Spleen (tissue), 11 donors: ENCODE data around the gene UFC1. TPM values are rescaled to one million over a fixed set of nuclear protein-coding genes. Genes with fewer than 3 reads are reported as not detected.

ENCODE experiments used
- DNase-seq: peaks from one replicate; pipeline ENCODE4 v3.0.0-alpha.2; 2020
- H3K27ac ChIP-seq, 8 donors: fragments of 200-600 bp; sonication (generic) in 7 of 8; 1 replicate in 4 of 8; 2 replicates in 4 of 8; pipeline versions ENCODE4 v1.5.0 to v1.8.0; 2016 to 2021; ENCODE audit warnings: inconsistent platforms in 4 of 8, mild to moderate bottlenecking in 4 of 8, moderate library complexity in 1 of 8
- H3K27me3 ChIP-seq, 7 donors: fragments of 200-600 bp; sonication (generic) in 6 of 7; replicated peaks in 1 of 7; 1 replicate in 4 of 7; 2 replicates in 3 of 7; pipeline versions ENCODE4 v1.5.0 to v1.8.0; 2016 to 2021; ENCODE audit warnings: inconsistent platforms in 3 of 7, mild to moderate bottlenecking in 1 of 7
- H3K36me3 ChIP-seq, 6 donors: fragments of 200-600 bp; sonication (generic) in 5 of 6; 1 replicate in 4 of 6; 2 replicates in 2 of 6; pipeline versions ENCODE4 v1.5.0 to v1.8.0; 2016 to 2021; ENCODE audit warnings: inconsistent platforms in 2 of 6
- H3K4me1 ChIP-seq, 6 donors: fragments of 200-600 bp; sonication (generic) in 5 of 6; 1 replicate in 3 of 6; 2 replicates in 3 of 6; pipeline versions ENCODE4 v1.5.0 to v1.8.0; 2016 to 2021; ENCODE audit warnings: inconsistent platforms in 3 of 6
- H3K4me3 ChIP-seq, 8 donors: fragments of 200-600 bp; sonication (generic) in 7 of 8; 1 replicate in 4 of 8; 2 replicates in 4 of 8; pipeline versions ENCODE4 v1.5.0 to v1.8.0; 2016 to 2021; ENCODE audit warnings: inconsistent platforms in 4 of 8, mild to moderate bottlenecking in 4 of 8, moderate library complexity in 2 of 8
- H3K9me3 ChIP-seq, 8 donors: fragments of 200-600 bp; sonication (generic) in 7 of 8; 1 replicate in 4 of 8; 2 replicates in 4 of 8; pipeline versions ENCODE4 v1.5.0 to v1.8.0; 2016 to 2021; ENCODE audit warnings: inconsistent platforms in 4 of 8
- CTCF ChIP-seq, 11 experiments: fragments of 200-600 bp in 7 of 11; fragments of 450-650 bp in 4 of 11; sonication (generic) in 4 of 11; IDR thresholded peaks in 8 of 11; conservative IDR thresholded peaks in 3 of 11; 1 replicate in 7 of 11; 2 replicates in 4 of 11; pipeline versions ENCODE4 v1.4.0 to v1.8.0; 2016 to 2021; ENCODE audit warnings: antibody characterized with exemption in 11 of 11, inconsistent platforms in 4 of 11, mild to moderate bottlenecking in 1 of 11
- POLR2A ChIP-seq, 3 donors: fragments of 450-650 bp; IDR thresholded peaks; one replicate each; pipeline ENCODE4 v1.5.1; 2017; ENCODE audit warnings: antibody characterized with exemption in 3 of 3, mild to moderate bottlenecking in 1 of 3
- POLR2AphosphoS5 ChIP-seq, 3 donors: sonication (generic); formaldehyde crosslinking; IDR thresholded peaks; one replicate each; pipeline ENCODE4 v1.5.1; 2017; ENCODE audit warnings: antibody characterized with exemption in 3 of 3
- WGBS, 5 donors: extraction: QIAGEN DNeasy Blood & Tissue Kit in 3 of 5; methylation state at CpG; one replicate each; pipeline versions ENCODE4 v1.1.5 to v1.1.7; 2013 to 2018; 5-methylcytosine and 5-hydroxymethylcytosine counted together
- intact Hi-C: fragments of 100-400 bp; cut with DNase I; formaldehyde crosslinking; loops from one replicate; pipeline ENCODE4 v1.15.0; 2023; ENCODE audit warnings: low total_unique reads
- polyA plus RNA-seq, 3 donors: library from polyadenylated mRNA; stranded (reverse); fragments of 200-250 nt; gene quantifications; one replicate each; pipeline ENCODE4 v1.2.1, GENCODE V29; 2013
- total RNA-seq, 7 donors: library from RNA; depleted of rRNA in 3 of 7; stranded (reverse); fragments of >200 nt in 3 of 7; fragmentation: NEBNext Ultra II Directional in 4 of 7; extraction: Animal tissue kit (Norgen Biotek cat#: 25700) in 4 of 7; gene quantifications; one replicate each; pipeline versions ENCODE4 v1.1.0 to v1.2.1, GENCODE V29; 2016 to 2021
- donor health status: healthy with polysubstance abuse.
- donor health status: DM: no; HTN: no; CAD: no; lungs with moderate emphysema.
- donor health status: DM: no; HTN: no; CAD: no.
- donor health status: Bipolar disorder and iron deficiency.
- donor health status: healthy.
- donor health status: DM: no; HTN: no; CAD: no.
- donor health status: DM: yes; HTN: yes; CAD: no.

The UFC1 gene
- total and polyA plus RNA-seq, 10 donors = 62.8 to 130 (median 74.7) TPM

GRCh38 chr1:161117759-161118581 is 35.8 kb upstream of the UFC1 start, which contains the start of the genes NIT1 and PFDN2:
Gene NIT1, plus strand, starts transcription at chr1:161118105. Its CDS starts 72 bp downstream, at chr1:161118177.
Gene PFDN2, minus strand, starts transcription at chr1:161118037. Its CDS starts 11 bp downstream, at chr1:161118026.
- H3K27ac ChIP-seq = peak within 1 kb of the TSS; percentile 86 to 98 (median 94)
- 0 to 1% (median 0%) methylated on average over 45 to 58 of the region's 58 CpGs for WGBS, 5 donors
- TF ChIP-seq CTCF (IDR thresholded peaks at IDR 0.05 in 8 of 11, conservative IDR thresholded peaks at IDR 0.05 in 3 of 11) = peak in 3 of 11 experiments; percentile 8 to 41 (median 16)
- TF ChIP-seq POLR2A (IDR thresholded peaks at IDR 0.05) = peak; percentile 64 to 77 (median 65)
- TF ChIP-seq POLR2AphosphoS5 (IDR thresholded peaks at IDR 0.05) = peak; percentile 98 to 100 (median 99)
- DNase-seq = peak; percentile 97
- H3K36me3 ChIP-seq = peaks cover 0 to 51% (median 28%) of the 10 kb centered on the region in 6 donors
- H3K27me3 ChIP-seq = no peaks in the 10 kb centered on the region
- H3K4me3 ChIP-seq = peak within 1 kb of the TSS; percentile 86 to 100 (median 98)
- intact Hi-C loops = no loop called here
- peaks cover 47 to 94% (median 88%) of the 10 kb centered on the region in 6 donors for H3K4me1 ChIP-seq
- H3K9me3 ChIP-seq = no peaks in the 10 kb centered on the region

GRCh38 chr1:161119092-161119903 is 34.5 kb upstream of the UFC1 start:
- H3K27me3 ChIP-seq = no peaks in the 10 kb centered on the region
- 52 to 65% (median 56%) methylated on average over 9 to 10 of the region's 10 CpGs for WGBS, 5 donors
- peak overlapping the region in 4 of 8 donors; percentile 86 to 99 (median 97) for H3K4me3 ChIP-seq
- intact Hi-C loops = no loop called here
- TF ChIP-seq POLR2AphosphoS5 (IDR thresholded peaks at IDR 0.05) = peak in 2 of 3 donors; percentile 43 to 52
- TF ChIP-seq CTCF (IDR thresholded peaks at IDR 0.05 in 8 of 11, conservative IDR thresholded peaks at IDR 0.05 in 3 of 11) = peak in 8 of 11 experiments; percentile 5 to 47 (median 40)
- no peak for TF ChIP-seq POLR2A (IDR thresholded peaks at IDR 0.05)
- peak overlapping the region; percentile 42 to 98 (median 94) for H3K27ac ChIP-seq
- no peaks in the 10 kb centered on the region for H3K9me3 ChIP-seq
- peaks cover 36 to 94% (median 75%) of the 10 kb centered on the region in 6 donors for H3K4me1 ChIP-seq
- no peak for DNase-seq
- H3K36me3 ChIP-seq = peaks cover 0 to 64% (median 42%) of the 10 kb centered on the region in 6 donors

GRCh38 chr1:161121042-161121650 is 32.6 kb upstream of the UFC1 start:
- H3K9me3 ChIP-seq = no peaks in the 10 kb centered on the region
- 76 to 95% (median 89%) methylated on average over 3 of the region's 3 CpGs for WGBS, 5 donors
- peak in 1 of 3 donors; percentile 10 for TF ChIP-seq POLR2AphosphoS5 (IDR thresholded peaks at IDR 0.05)
- TF ChIP-seq POLR2A (IDR thresholded peaks at IDR 0.05) = no peak
- H3K4me3 ChIP-seq = no peak overlapping the region
- peaks cover 0 to 70% (median 59%) of the 10 kb centered on the region in 6 donors for H3K36me3 ChIP-seq
- H3K27ac ChIP-seq = peak overlapping the region in 4 of 8 donors; percentile 43 to 98 (median 96)
- intact Hi-C loops = no loop called here
- H3K27me3 ChIP-seq = no peaks in the 10 kb centered on the region
- no peak for DNase-seq
- peaks cover 25 to 93% (median 58%) of the 10 kb centered on the region in 6 donors for H3K4me1 ChIP-seq

GRCh38 chr1:161121834-161122233 is 31.9 kb upstream of the UFC1 start:
- Histone ChIP-seq H3K36me3 (peaks cover 0 to 77% (median 63%) of the 10 kb centered on the region in 6 donors), H3K4me1 (peaks cover 18 to 93% (median 54%) of the 10 kb centered on the region in 6 donors), H3K4me3 (no peak overlapping the region), H3K27ac (peak overlapping the region in 5 of 8 donors; percentile 29 to 98 (median 43)), H3K9me3 (no peaks in the 10 kb centered on the region), H3K27me3 (no peaks in the 10 kb centered on the region)
- DNase-seq = no peak
- intact Hi-C loops = no loop called here
- WGBS, 5 donors = 40 to 57% (median 47%) methylated on average over 4 of the region's 4 CpGs
- no peak for TF ChIP-seq CTCF (IDR thresholded peaks at IDR 0.05 in 8 of 11, conservative IDR thresholded peaks at IDR 0.05 in 3 of 11)
- TF ChIP-seq POLR2A (IDR thresholded peaks at IDR 0.05) = no peak
- TF ChIP-seq POLR2AphosphoS5 (IDR thresholded peaks at IDR 0.05) = no peak
